NCI-H1694 treated with DMSO at 0.1 percent for 48 hours (cell line): ENCODE data around the gene SLCO1C1.
"Not testable (repeated sequence)": the region's sequence is repeated elsewhere in the genome, so short reads cannot be mapped to it uniquely, and the experiment has no call there.

Experiments
- DNase-seq: peaks from one replicate; lab custom pipeline; 2025; lab: John Stamatoyannopoulos, UW

The SLCO1C1 gene

GRCh38 chr12:20695232-20695631, at the start of gene SLCO1C1:
Gene SLCO1C1 (plus strand): TSS chr12:20695332. CDS start chr12:20699577, 4,245 bp downstream.
- DNase-seq: no peak

- DNase-seq: peak; percentile 57
Measured at GRCh38 chr12:20646239-20646827, 48.8 kb upstream of the SLCO1C1 start.

- no peak for DNase-seq
Measured at GRCh38 chr12:20653871-20654270, 41.3 kb upstream of the SLCO1C1 start.

GRCh38 chr12:20656600-20656999, 38.5 kb upstream of the SLCO1C1 start:
- DNase-seq: no peak

GRCh38 chr12:20657496-20657895, 37.6 kb upstream of the SLCO1C1 start:
- no peak for DNase-seq

- no peak for DNase-seq
Measured at GRCh38 chr12:20681334-20681733, 13.8 kb upstream of the SLCO1C1 start.

- DNase-seq: no peak
Measured at GRCh38 chr12:20696181-20696905, 1.2 kb downstream of the SLCO1C1 start.

GRCh38 chr12:20701106-20701505, 6.0 kb downstream of the SLCO1C1 start:
- no peak for DNase-seq

- no peak for DNase-seq
Measured at GRCh38 chr12:20704860-20705259, 9.7 kb downstream of the SLCO1C1 start.

GRCh38 chr12:20711846-20712245, 16.7 kb downstream of the SLCO1C1 start:
- no peak for DNase-seq

GRCh38 chr12:20716037-20716436, 20.9 kb downstream of the SLCO1C1 start:
- no peak for DNase-seq

GRCh38 chr12:20716985-20717384, 21.9 kb downstream of the SLCO1C1 start:
- DNase-seq: no peak

- DNase-seq: no peak
Measured at GRCh38 chr12:20718294-20718693, 23.2 kb downstream of the SLCO1C1 start.

- DNase-seq: no peak
Measured at GRCh38 chr12:20722142-20722541, 27.0 kb downstream of the SLCO1C1 start.

GRCh38 chr12:20731274-20731673, 36.1 kb downstream of the SLCO1C1 start:
- DNase-seq: no peak

- DNase-seq: no peak
Measured at GRCh38 chr12:20740972-20741371, 45.8 kb downstream of the SLCO1C1 start.

- DNase-seq: no peak
Measured at GRCh38 chr12:20748198-20748597, 53.1 kb downstream of the SLCO1C1 start.

GRCh38 chr12:20751046-20751445, 55.9 kb downstream of the SLCO1C1 start:
- DNase-seq: no peak

- DNase-seq: no peak
Measured at GRCh38 chr12:20777420-20777819, 82.3 kb downstream of the SLCO1C1 start.

- DNase-seq: no peak
Measured at GRCh38 chr12:20778969-20779368, 83.8 kb downstream of the SLCO1C1 start.

- not testable (repeated sequence) for DNase-seq
Measured at GRCh38 chr12:20779971-20780370, 84.8 kb downstream of the SLCO1C1 start.

- DNase-seq: not testable (repeated sequence)
Measured at GRCh38 chr12:20783796-20784357, 88.7 kb downstream of the SLCO1C1 start.

GRCh38 chr12:20792971-20793370, 97.8 kb downstream of the SLCO1C1 start:
- DNase-seq: no peak
